Neural cell (in vitro differentiated cells): ENCODE results near the gene IFIT2. TPM values are rescaled to one million over a fixed set of nuclear protein-coding genes. Genes with fewer than 3 reads are reported as not detected.
A peak's percentile ranks its signal among the peaks of the same experiment; 100 is the strongest.

Experiments
- H2AFZ ChIP-seq: fragments of 200-600, 300-800 bp; sonication (generic), shearing (Covaris generic); 2 replicates; pipeline ENCODE4 v1.6.0; 2014; ENCODE audit warnings: low read depth, mild to moderate bottlenecking, antibody characterized with exemption, low read length, moderate library complexity
- H3F3A ChIP-seq: fragments of 200-600 bp; shearing (Covaris generic); 2 replicates; pipeline ENCODE4 v1.6.1; 2016; ENCODE audit warnings: mild to moderate bottlenecking, moderate library complexity, mixed read lengths, antibody characterized with exemption, low read length; ENCODE audit not compliant: insufficient read depth, poor library complexity, severe bottlenecking
- H3K27ac ChIP-seq: fragments of 200-600, 300-800 bp; sonication (generic), shearing (Covaris generic); 2 replicates; pipeline ENCODE4 v1.5.1; 2014; ENCODE audit warnings: mild to moderate bottlenecking, low read length, moderate library complexity
- H3K27me3 ChIP-seq: fragments of 300-800, 200-600 bp; sonication (generic), shearing (Covaris generic); 2 replicates; pipeline ENCODE4 v1.6.0; 2014; ENCODE audit warnings: mild to moderate bottlenecking, low read depth, low read length, moderate library complexity; ENCODE audit not compliant: insufficient read depth
- H3K36me3 ChIP-seq: fragments of 300-800, 200-600 bp; sonication (generic), shearing (Covaris generic); 2 replicates; pipeline ENCODE4 v1.5.1; 2014; ENCODE audit warnings: mild to moderate bottlenecking, antibody characterized with exemption, low read length, moderate library complexity; ENCODE audit not compliant: insufficient read depth
- H3K4me2 ChIP-seq: fragments of 300-800, 200-600 bp; sonication (generic), shearing (Covaris generic); 2 replicates; pipeline ENCODE4 v1.6.0; 2014; ENCODE audit warnings: mild to moderate bottlenecking, low read length
- H3K4me3 ChIP-seq: fragments of 300-800, 200-600 bp; sonication (generic), shearing (Covaris generic); 2 replicates; pipeline ENCODE4 v1.5.1; 2014; ENCODE audit warnings: mild to moderate bottlenecking, low read length, moderate library complexity
- H3K79me2 ChIP-seq: fragments of 200-600 bp; shearing (Covaris generic); replicated peaks from 2 replicates; pipeline ENCODE4 v1.6.0; 2014; ENCODE audit warnings: mild to moderate bottlenecking, low read length, moderate library complexity; ENCODE audit not compliant: insufficient read depth
- H3K9ac ChIP-seq: fragments of 300-800, 200-600 bp; sonication (generic), shearing (Covaris generic); 2 replicates; pipeline ENCODE4 v1.6.1; 2016; ENCODE audit warnings: mild to moderate bottlenecking, low read length, mixed read lengths
- H3K9me2 ChIP-seq: fragments of 200-600 bp; shearing (Covaris generic); 2 replicates; pipeline ENCODE4 v1.6.1; 2016; ENCODE audit warnings: mild to moderate bottlenecking, low read length, mixed read lengths; ENCODE audit not compliant: insufficient read depth
- H3K9me3 ChIP-seq: fragments of 200-600, 300-800 bp; sonication (generic), shearing (Covaris generic); 2 replicates; pipeline ENCODE4 v1.6.1; 2016; ENCODE audit warnings: mild to moderate bottlenecking, mixed run types, low read length, moderate library complexity, mixed read lengths
- H4K20me1 ChIP-seq: fragments of 200-600 bp; shearing (Covaris generic); 2 replicates; pipeline ENCODE4 v1.6.1; 2016; ENCODE audit warnings: mild to moderate bottlenecking, mixed run types; ENCODE audit not compliant: insufficient read depth
- CTCF ChIP-seq: fragments of 450-650 bp; IDR thresholded peaks from 2 replicates; pipeline ENCODE4 v1.5.1; 2014; ENCODE audit warnings: antibody characterized with exemption, mild to moderate bottlenecking, moderate library complexity; ENCODE audit not compliant: poor library complexity, severe bottlenecking
- EP300 ChIP-seq: fragments of 450-650 bp; conservative IDR thresholded peaks from 2 replicates; pipeline ENCODE4 v1.6.1; 2014; ENCODE audit warnings: antibody characterized with exemption, mild to moderate bottlenecking, moderate library complexity; ENCODE audit not compliant: poor library complexity, severe bottlenecking
- EZH2 ChIP-seq: fragments of 200-600, 300-800 bp; shearing (Covaris generic), sonication (generic); IDR thresholded peaks from 2 replicates; pipeline ENCODE4 v1.6.1; 2014; ENCODE audit warnings: antibody characterized with exemption, low read length, borderline replicate concordance, mild to moderate bottlenecking; ENCODE audit not compliant: insufficient read depth, poor library complexity, severe bottlenecking
- MXI1 ChIP-seq: fragments of 450-650 bp; conservative IDR thresholded peaks from 2 replicates; pipeline ENCODE4 v1.6.1; 2014; ENCODE audit warnings: antibody characterized with exemption, mild to moderate bottlenecking; ENCODE audit not compliant: poor library complexity, severe bottlenecking
- POLR2AphosphoS5 ChIP-seq: IDR thresholded peaks from 2 replicates; pipeline ENCODE4 v1.6.1; 2012
- RAD21 ChIP-seq: fragments of 450-650 bp; conservative IDR thresholded peaks from 2 replicates; pipeline ENCODE4 v1.6.1; 2014; ENCODE audit warnings: antibody characterized with exemption, mild to moderate bottlenecking, moderate library complexity
- REST ChIP-seq: IDR thresholded peaks from 2 replicates; pipeline ENCODE4 v1.6.1; 2012; ENCODE audit warnings: borderline replicate concordance
- SMC3 ChIP-seq: fragments of 450-650 bp; conservative IDR thresholded peaks from 2 replicates; pipeline ENCODE4 v1.6.1; 2014; ENCODE audit warnings: antibody characterized with exemption, mild to moderate bottlenecking, moderate library complexity; ENCODE audit not compliant: poor library complexity
- TAF1 ChIP-seq: IDR thresholded peaks from 2 replicates; pipeline ENCODE4 v1.6.1; 2012; ENCODE audit warnings: low read depth
- polyA plus RNA-seq: library from polyadenylated mRNA; depleted of rRNA; stranded (reverse); fragments of >200 nt; gene quantifications from 2 replicates; pipeline ENCODE4 v1.2.3, GENCODE V29; 2014

Gene IFIT2
- polyA plus RNA-seq, 1 donor from 2014 or later, result 0.26 TPM

GRCh38 chr10:89343089-89343767 is 41.4 kb downstream of the IFIT2 start:
- no peaks in the 10 kb centered on the region for H3K9me3 ChIP-seq
- no peaks in the 10 kb centered on the region for H3K9me2 ChIP-seq
- no peaks in the 10 kb centered on the region for H4K20me1 ChIP-seq
- peak overlapping the region; percentile 93 for H3K27ac ChIP-seq
- peak overlapping the region; percentile 64 for H3K4me3 ChIP-seq
- H3F3A ChIP-seq, result peaks cover 3% of the 10 kb centered on the region
- H3K4me2 ChIP-seq, result peak overlapping the region; percentile 71
- H3K79me2 ChIP-seq, result no peaks in the 10 kb centered on the region
- no peaks in the 10 kb centered on the region for H3K27me3 ChIP-seq
- peak overlapping the region; percentile 63 for H3K9ac ChIP-seq
- no peaks in the 10 kb centered on the region for H3K36me3 ChIP-seq
- peak overlapping the region; percentile 71 for H2AFZ ChIP-seq
- TF ChIP-seq TAF1 (no peak), RAD21 (no peak), MXI1 (no peak), POLR2AphosphoS5 (no peak), CTCF (no peak), EZH2 (no peak), REST (no peak), SMC3 (no peak), EP300 (no peak)

- no peak overlapping the region for H3K9ac ChIP-seq
- peak overlapping the region; percentile 71 for H3K4me2 ChIP-seq
These were observed 42.3 kb downstream of the IFIT2 start for GRCh38 chr10:89344156-89344555.

More at GRCh38 chr10:89344156-89344555, 42.3 kb downstream of the IFIT2 start:
- H3K27me3 ChIP-seq, result no peaks in the 10 kb centered on the region
- peak overlapping the region; percentile 64 for H3K4me3 ChIP-seq
- H4K20me1 ChIP-seq, result no peaks in the 10 kb centered on the region
- H3K9me3 ChIP-seq, result no peaks in the 10 kb centered on the region
- H3K36me3 ChIP-seq, result no peaks in the 10 kb centered on the region
- TF ChIP-seq EP300 (no peak), MXI1 (no peak), CTCF (no peak), RAD21 (no peak), SMC3 (no peak), EZH2 (no peak), TAF1 (no peak), POLR2AphosphoS5 (no peak), REST (no peak)
- H3K79me2 ChIP-seq, result no peaks in the 10 kb centered on the region
- peaks cover 3% of the 10 kb centered on the region for H3F3A ChIP-seq
- H3K9me2 ChIP-seq, result no peaks in the 10 kb centered on the region
- no peak overlapping the region for H3K27ac ChIP-seq
- H2AFZ ChIP-seq, result no peak overlapping the region
